ENCODE results near the gene LTBP2. TPM values are rescaled to one million over a fixed set of nuclear protein-coding genes. Genes with fewer than 3 reads are reported as not detected.

The LTBP2 gene
- total RNA-seq, 1 donor from 2014 or later, result 26.5 TPM

- Histone ChIP-seq H3K27ac (replicated peaks) (peak overlapping the region; percentile 2), H3K9me3 (replicated peaks) (no peaks in the 10 kb centered on the region), H3K27me3 (ENCODE audit: low read depth) (peaks cover 4% of the 10 kb centered on the region), H3K4me3 (no peak overlapping the region), H3K4me1 (peaks cover 5% of the 10 kb centered on the region), H3K36me3 (no peaks in the 10 kb centered on the region)
- no peak for TF ChIP-seq CTCF (IDR thresholded peaks at IDR 0.05; ENCODE audit: borderline replicate concordance)
- DNase-seq, result no peak
- intact Hi-C loops (cut with micrococcal nuclease), result no loop called here
Measured at GRCh38 chr14:74510223-74510931, 101.7 kb downstream of the LTBP2 start.

GRCh38 chr14:74509587-74510222 lies 102.3 kb downstream of the LTBP2 start:
- Histone ChIP-seq H3K27me3 (ENCODE audit: low read depth) (peaks cover 4% of the 10 kb centered on the region), H3K27ac (replicated peaks) (no peak overlapping the region), H3K9me3 (replicated peaks) (no peaks in the 10 kb centered on the region), H3K4me1 (peaks cover 5% of the 10 kb centered on the region), H3K36me3 (no peaks in the 10 kb centered on the region), H3K4me3 (no peak overlapping the region)
- TF ChIP-seq CTCF (IDR thresholded peaks at IDR 0.05; ENCODE audit: borderline replicate concordance), result no peak
- no peak for DNase-seq
- intact Hi-C loops (cut with micrococcal nuclease), result no loop called here

- intact Hi-C loops (cut with micrococcal nuclease), result no loop called here
- DNase-seq, result no peak
- no peak for TF ChIP-seq CTCF (IDR thresholded peaks at IDR 0.05; ENCODE audit: borderline replicate concordance)
- Histone ChIP-seq H3K4me1 (peaks cover 5% of the 10 kb centered on the region), H3K4me3 (no peak overlapping the region), H3K36me3 (no peaks in the 10 kb centered on the region), H3K9me3 (replicated peaks) (no peaks in the 10 kb centered on the region), H3K27ac (replicated peaks) (no peak overlapping the region), H3K27me3 (ENCODE audit: low read depth) (peaks cover 4% of the 10 kb centered on the region)
Measured at GRCh38 chr14:74508844-74509428, 103.1 kb downstream of the LTBP2 start.

GRCh38 chr14:74508292-74508731 lies 103.7 kb downstream of the LTBP2 start:
- no peak overlapping the region for H3K27ac ChIP-seq (replicated peaks)
- no peak overlapping the region for H3K4me3 ChIP-seq
- intact Hi-C loops (cut with micrococcal nuclease), result no loop called here
- TF ChIP-seq CTCF (IDR thresholded peaks at IDR 0.05; ENCODE audit: borderline replicate concordance), result peak; percentile 14
- no peak for DNase-seq
- peaks cover 5% of the 10 kb centered on the region for H3K4me1 ChIP-seq
- H3K36me3 ChIP-seq, result no peaks in the 10 kb centered on the region
- peaks cover 4% of the 10 kb centered on the region for H3K27me3 ChIP-seq (ENCODE audit: low read depth)
- no peaks in the 10 kb centered on the region for H3K9me3 ChIP-seq (replicated peaks)

- no peak for TF ChIP-seq CTCF (IDR thresholded peaks at IDR 0.05; ENCODE audit: borderline replicate concordance)
- H3K36me3 ChIP-seq, result no peaks in the 10 kb centered on the region
- no peak overlapping the region for H3K27ac ChIP-seq (replicated peaks)
- H3K4me1 ChIP-seq, result peaks cover 5% of the 10 kb centered on the region
- H3K9me3 ChIP-seq (replicated peaks), result no peaks in the 10 kb centered on the region
- peaks cover 4% of the 10 kb centered on the region for H3K27me3 ChIP-seq (ENCODE audit: low read depth)
- no peak overlapping the region for H3K4me3 ChIP-seq
- intact Hi-C loops (cut with micrococcal nuclease), result no loop called here
- no peak for DNase-seq
Measured at GRCh38 chr14:74507840-74508239, 104.2 kb downstream of the LTBP2 start.

All from left ventricle myocardium inferior (tissue), 1 donor.